Activated CD4-positive, alpha-beta memory T cell treated with anti-CD3 and anti-CD28 coated beads for 36 hours (primary cell): ENCODE measurements around the gene ZDHHC12. TPM values are rescaled to one million over a fixed set of nuclear protein-coding genes. Genes with fewer than 3 reads are reported as not detected.

Source experiments
- CTCF ChIA-PET: fragments of 350-600 bp; sonication (Branson Sonifier 250); formaldehyde crosslinking; loops from one replicate; lab custom pipeline; 2021; ENCODE audit warnings: antibody characterized with exemption, inconsistent platforms; lab: Charles Lee
- POLR2A ChIA-PET: fragments of 350-600 bp; sonication (Branson Sonifier 250); formaldehyde crosslinking; loops from one replicate; lab custom pipeline; 2021; ENCODE audit warnings: antibody characterized with exemption; lab: Charles Lee
- DNase-seq: peaks from one replicate; pipeline ENCODE4 v3.0.0-alpha.2; 2020
- H3K27ac Mint-ChIP-seq: one replicate; pipeline ENCODE4 v1.8.0; 2021; ENCODE audit warnings: mixed read lengths
- H3K27me3 Mint-ChIP-seq: one replicate; pipeline ENCODE4 v1.8.0; 2021; ENCODE audit warnings: mixed read lengths
- H3K36me3 Mint-ChIP-seq: one replicate; pipeline ENCODE4 v1.8.0; 2021; ENCODE audit warnings: mixed read lengths
- H3K4me1 Mint-ChIP-seq: one replicate; pipeline ENCODE4 v1.8.0; 2021; ENCODE audit warnings: low read depth, mixed read lengths
- H3K4me3 Mint-ChIP-seq: one replicate; pipeline ENCODE4 v1.8.0; 2021; ENCODE audit warnings: mild to moderate bottlenecking, mixed read lengths
- H3K9me3 Mint-ChIP-seq: one replicate; pipeline ENCODE4 v1.8.0; 2021; ENCODE audit warnings: mixed read lengths
- intact Hi-C: fragments of 100-400 bp; cut with micrococcal nuclease; formaldehyde crosslinking; loops from one replicate; pipeline ENCODE4 v1.15.1; 2023
- total RNA-seq, 2 experiments: library from RNA; stranded (reverse); gene quantifications; one replicate each; pipeline ENCODE4 v1.2.3, GENCODE V29; 2021

ZDHHC12 gene
- total RNA-seq, 2 experiments from 2014 or later, result 65.8 to 68.7 TPM

DNA sequence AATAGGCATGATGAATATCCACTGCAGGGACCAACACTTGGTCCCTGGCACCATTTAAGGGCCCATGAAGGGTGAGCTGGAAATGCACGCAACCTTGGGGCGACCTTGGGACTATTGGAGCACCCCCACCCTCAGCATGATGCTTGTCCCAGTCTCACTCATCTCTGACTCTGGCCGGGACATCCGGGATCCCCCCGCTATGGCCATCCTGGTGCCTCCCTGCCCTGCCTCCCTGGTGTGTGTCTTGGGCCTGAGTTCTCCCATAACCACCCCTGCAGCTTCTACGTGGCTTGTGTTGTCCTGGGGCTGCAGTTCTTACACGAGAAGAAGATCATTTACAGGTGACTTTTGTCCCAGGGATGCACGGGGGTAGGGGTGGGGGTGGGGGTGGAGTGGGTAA lies 5.9 kb downstream of the ZDHHC12 start:
- no peaks in the 10 kb centered on the region for H3K27me3 Mint-ChIP-seq
- POLR2A ChIA-PET, result interaction anchor here (0.6 kb wide), 1 partner anchor 106 kb away, joined by 4 read pairs; no protein-coding TSS in a partner anchor
- peaks cover 9% of the 10 kb centered on the region for H3K4me1 Mint-ChIP-seq
- H3K9me3 Mint-ChIP-seq, result no peaks in the 10 kb centered on the region
- H3K36me3 Mint-ChIP-seq, result peaks cover 8% of the 10 kb centered on the region
- CTCF ChIA-PET, result interaction anchor here (0.8 kb wide), 1 partner anchor 16 kb away, joined by 3 read pairs; the partner anchor contains the start of gene PKN3
- no peak overlapping the region for H3K27ac Mint-ChIP-seq
- intact Hi-C loops, result no loop called here
- no peak for DNase-seq
- no peak overlapping the region for H3K4me3 Mint-ChIP-seq

DNA sequence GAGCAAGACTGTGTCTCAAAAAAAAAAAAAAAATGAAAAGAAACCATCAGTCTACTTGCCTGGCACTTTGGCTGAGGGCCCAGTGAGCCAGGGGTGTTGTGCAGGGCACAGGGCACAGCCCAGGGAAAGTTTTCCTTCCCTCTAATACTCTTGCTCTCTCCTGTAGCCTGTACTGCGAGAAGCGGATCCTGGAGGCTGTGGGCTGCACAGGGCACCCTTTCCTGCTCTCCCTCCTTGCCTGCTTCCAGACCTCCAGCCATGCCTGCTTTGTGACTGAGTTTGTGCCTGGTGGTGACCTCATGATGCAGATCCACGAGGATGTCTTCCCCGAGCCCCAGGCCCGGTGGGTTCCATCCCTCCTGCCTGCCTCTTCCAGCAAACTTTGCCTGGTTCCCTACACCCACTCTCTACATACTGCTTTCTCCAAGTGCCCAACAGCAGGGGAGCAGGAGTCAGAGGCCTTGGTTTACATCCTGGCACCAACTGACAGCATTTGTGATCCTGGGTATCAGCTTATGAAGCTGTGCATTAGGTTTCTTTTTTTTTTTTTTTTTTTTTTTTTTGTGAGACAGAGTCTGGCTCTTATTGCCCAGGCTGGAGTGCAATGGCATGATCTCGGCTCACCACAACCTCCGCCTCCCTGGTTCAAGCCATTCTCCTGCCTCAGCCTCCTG lies 7.2 kb downstream of the ZDHHC12 start:
- no peaks in the 10 kb centered on the region for H3K27me3 Mint-ChIP-seq
- no peaks in the 10 kb centered on the region for H3K4me1 Mint-ChIP-seq
- intact Hi-C loops, result no loop called here
- peaks cover 8% of the 10 kb centered on the region for H3K36me3 Mint-ChIP-seq
- no peak overlapping the region for H3K27ac Mint-ChIP-seq
- no peak overlapping the region for H3K4me3 Mint-ChIP-seq
- no peak for DNase-seq
- no peaks in the 10 kb centered on the region for H3K9me3 Mint-ChIP-seq
- ChIA-PET CTCF (interaction anchor here (0.7 to 1.6 kb wide), 2 partner anchors 14 to 101 kb away, joined by 3 read pairs; partner anchors contain the start of genes ENDOG and PKN3), POLR2A (no interaction called here)

GRCh38 chr9:128715436-128715750 lies 8.5 kb downstream of the ZDHHC12 start:
- H3K27ac Mint-ChIP-seq, result no peak overlapping the region

GRCh38 chr9:128714586-128715435 lies 9.1 kb downstream of the ZDHHC12 start:
- ChIA-PET POLR2A (no interaction called here), CTCF (interaction anchor here (1.6 kb wide), 1 partner anchor 13 kb away, joined by 3 read pairs; the partner anchor contains the start of gene PKN3)
- Mint-ChIP-seq H3K4me3 (no peak overlapping the region), H3K9me3 (no peaks in the 10 kb centered on the region), H3K36me3 (peaks cover 2% of the 10 kb centered on the region), H3K27ac (no peak overlapping the region), H3K4me1 (no peaks in the 10 kb centered on the region), H3K27me3 (no peaks in the 10 kb centered on the region)
- intact Hi-C loops, result no loop called here
- no peak for DNase-seq

More at GRCh38 chr9:128715436-128715750, 8.5 kb downstream of the ZDHHC12 start:
- Mint-ChIP-seq H3K27me3 (no peaks in the 10 kb centered on the region), H3K4me1 (no peaks in the 10 kb centered on the region), H3K9me3 (no peaks in the 10 kb centered on the region), H3K36me3 (peaks cover 4% of the 10 kb centered on the region), H3K4me3 (no peak overlapping the region)
- ChIA-PET CTCF (interaction anchor here (1.6 kb wide), 1 partner anchor 13 kb away, joined by 3 read pairs; the partner anchor contains the start of gene PKN3), POLR2A (no interaction called here)
- DNase-seq, result no peak
- intact Hi-C loops, result no loop called here

DNA sequence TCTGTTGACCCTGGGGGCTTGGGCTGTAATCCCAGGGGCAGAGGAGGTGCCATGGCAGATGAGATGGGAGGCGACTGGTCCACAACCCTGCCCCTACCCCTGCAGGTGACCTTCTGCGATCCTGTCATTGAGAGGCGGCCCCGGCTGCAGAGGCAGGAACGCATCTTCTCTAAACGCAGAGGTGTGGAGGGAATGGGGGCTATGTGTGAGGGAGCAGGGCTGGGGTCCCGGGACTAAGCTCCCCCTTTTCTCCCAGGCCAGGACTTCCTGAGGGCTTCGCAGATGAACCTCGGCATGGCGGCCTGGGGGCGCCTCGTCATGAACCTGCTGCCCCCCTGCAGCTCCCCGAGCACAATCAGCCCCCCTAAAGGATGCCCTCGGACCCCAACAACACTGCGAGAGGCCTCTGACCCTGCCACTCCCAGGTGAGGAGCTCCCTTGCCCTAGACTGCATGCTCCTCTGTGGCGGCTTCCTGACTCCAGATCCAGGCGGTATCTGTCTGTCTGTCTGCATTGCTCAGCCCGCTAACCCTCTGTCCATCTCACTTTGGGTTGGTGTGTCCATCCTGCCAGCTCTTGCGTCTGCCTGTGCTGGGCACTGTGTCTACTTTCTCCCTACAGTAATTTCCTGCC lies 9.9 kb downstream of the ZDHHC12 start:
- H3K27me3 Mint-ChIP-seq, result no peaks in the 10 kb centered on the region
- ChIA-PET POLR2A (interaction anchor here (0.7 kb wide), 1 partner anchor 10 kb away, joined by 3 read pairs; the partner anchor contains the start of gene ZDHHC12), CTCF (no interaction called here)
- H3K9me3 Mint-ChIP-seq, result no peaks in the 10 kb centered on the region
- no peaks in the 10 kb centered on the region for H3K36me3 Mint-ChIP-seq
- no peak for DNase-seq
- H3K4me3 Mint-ChIP-seq, result no peak overlapping the region
- H3K4me1 Mint-ChIP-seq, result no peaks in the 10 kb centered on the region
- no peak overlapping the region for H3K27ac Mint-ChIP-seq
- intact Hi-C loops, result no loop called here

DNA sequence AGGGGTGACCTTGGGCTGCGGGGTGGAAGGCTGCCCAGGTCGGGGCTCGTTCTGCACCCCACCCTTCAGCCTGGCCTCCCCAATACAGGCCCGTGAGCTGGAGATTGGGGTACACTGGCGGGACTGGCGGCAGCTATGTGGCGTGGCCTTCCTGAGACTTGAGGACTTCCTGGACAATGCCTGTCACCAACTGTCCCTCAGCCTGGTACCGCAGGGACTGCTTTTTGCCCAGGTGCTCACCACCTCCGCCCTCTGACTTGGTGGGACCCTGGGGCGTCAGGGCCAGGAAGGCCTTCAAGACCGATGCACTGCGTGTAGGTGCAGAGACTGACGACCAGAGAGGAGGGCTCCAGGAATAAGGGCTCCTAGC lies 10.5 kb downstream of the ZDHHC12 start:
- no peak overlapping the region for H3K4me3 Mint-ChIP-seq
- H3K27me3 Mint-ChIP-seq, result no peaks in the 10 kb centered on the region
- no peaks in the 10 kb centered on the region for H3K36me3 Mint-ChIP-seq
- intact Hi-C loops, result no loop called here
- ChIA-PET POLR2A (interaction anchor here (0.7 kb wide), 1 partner anchor 10 kb away, joined by 3 read pairs; the partner anchor contains the start of gene ZDHHC12), CTCF (interaction anchor here (1.2 kb wide), 1 partner anchor 11 kb away, joined by 3 read pairs; the partner anchor contains the start of gene PKN3)
- no peaks in the 10 kb centered on the region for H3K4me1 Mint-ChIP-seq
- no peak for DNase-seq
- no peaks in the 10 kb centered on the region for H3K9me3 Mint-ChIP-seq
- H3K27ac Mint-ChIP-seq, result no peak overlapping the region

- Mint-ChIP-seq H3K27ac (no peak overlapping the region), H3K4me3 (no peak overlapping the region), H3K27me3 (no peaks in the 10 kb centered on the region), H3K4me1 (no peaks in the 10 kb centered on the region), H3K36me3 (no peaks in the 10 kb centered on the region), H3K9me3 (no peaks in the 10 kb centered on the region)
- ChIA-PET POLR2A (interaction anchor here (0.5 kb wide), 1 partner anchor 195 kb away, joined by 4 read pairs; no protein-coding TSS in a partner anchor), CTCF (interaction anchor here (1.2 kb wide), 1 partner anchor 11 kb away, joined by 3 read pairs; the partner anchor contains the start of gene PKN3)
- DNase-seq, result no peak
- intact Hi-C loops, result no loop called here
Observed at GRCh38 chr9:128712451-128713410, 11.2 kb downstream of the ZDHHC12 start.

GRCh38 chr9:128707446-128707845 lies 16.5 kb downstream of the ZDHHC12 start:
- H3K27ac Mint-ChIP-seq, result no peak overlapping the region
- intact Hi-C loops, result no loop called here
- no peaks in the 10 kb centered on the region for H3K27me3 Mint-ChIP-seq
- H3K36me3 Mint-ChIP-seq, result no peaks in the 10 kb centered on the region
- DNase-seq, result no peak
- H3K4me3 Mint-ChIP-seq, result no peak overlapping the region
- no peaks in the 10 kb centered on the region for H3K9me3 Mint-ChIP-seq
- peaks cover 5% of the 10 kb centered on the region for H3K4me1 Mint-ChIP-seq
- ChIA-PET POLR2A (interaction anchor here (1.7 kb wide), 2 partner anchors 10 to 15 kb away, joined by 5 to 6 read pairs; no protein-coding TSS in a partner anchor), CTCF (no interaction called here)

DNA sequence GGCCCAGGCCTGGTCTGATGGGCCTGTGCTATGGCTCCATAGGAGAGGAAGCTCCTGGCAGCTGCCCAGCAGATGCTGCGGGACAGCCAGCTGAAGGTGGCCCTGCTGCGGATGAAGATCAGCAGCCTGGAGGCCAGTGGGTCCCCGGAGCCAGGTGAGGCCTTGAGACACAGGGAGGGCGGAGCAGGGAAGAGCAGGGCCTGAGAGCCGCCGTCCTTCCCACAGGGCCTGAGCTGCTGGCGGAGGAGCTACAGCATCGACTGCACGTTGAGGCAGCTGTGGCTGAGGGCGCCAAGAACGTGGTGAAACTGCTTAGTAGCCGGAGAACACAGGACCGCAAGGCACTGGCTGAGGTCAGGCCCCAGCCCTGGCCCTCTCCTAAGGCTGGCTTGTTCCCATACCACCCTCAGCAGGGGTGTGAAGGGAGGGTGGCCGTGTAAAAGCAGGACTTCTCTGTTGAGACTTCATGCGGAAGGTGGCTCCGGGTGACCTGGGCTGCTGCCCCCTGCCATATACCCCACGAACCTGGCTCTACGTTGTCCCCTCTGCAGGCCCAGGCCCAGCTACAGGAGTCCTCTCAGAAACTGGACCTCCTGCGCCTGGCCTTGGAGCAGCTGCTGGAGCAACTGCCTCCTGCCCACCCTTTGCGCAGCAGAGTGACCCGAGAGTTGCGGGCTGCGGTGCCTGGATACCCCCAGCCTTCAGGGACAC lies 17.1 kb downstream of the ZDHHC12 start:
- ChIA-PET CTCF (interaction anchor here (0.9 kb wide), 1 partner anchor 60 kb away, joined by 5 read pairs; no protein-coding TSS in a partner anchor), POLR2A (interaction anchor here (1.7 kb wide), 2 partner anchors 9 to 16 kb away, joined by 5 to 6 read pairs; no protein-coding TSS in a partner anchor)
- H3K27ac Mint-ChIP-seq, result no peak overlapping the region

DNA sequence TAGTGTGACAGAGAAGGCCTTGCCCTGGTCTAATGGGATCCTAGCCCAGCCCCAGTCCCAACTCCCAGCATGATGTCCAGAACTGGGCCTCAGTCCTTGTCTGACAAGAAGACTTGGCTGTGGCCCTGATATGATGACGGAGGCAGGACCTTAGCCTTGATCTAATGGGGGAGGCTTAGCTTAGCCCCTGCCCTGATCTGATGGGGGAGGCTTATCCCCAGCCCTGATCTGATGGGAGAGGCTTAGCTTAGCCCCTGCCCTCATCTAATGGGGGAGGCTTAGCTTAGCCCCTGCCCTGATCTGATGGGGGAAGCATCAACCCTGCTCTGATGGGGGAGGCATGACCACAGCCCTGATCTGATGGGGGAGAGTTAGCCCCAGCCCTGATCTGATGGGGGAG lies 17.9 kb downstream of the ZDHHC12 start:
- CTCF ChIA-PET, result interaction anchor here (0.9 kb wide), 1 partner anchor 60 kb away, joined by 5 read pairs; no protein-coding TSS in a partner anchor

More for the DNA sequence above, 17.1 kb downstream of the ZDHHC12 start:
- H3K4me1 Mint-ChIP-seq, result peaks cover 7% of the 10 kb centered on the region
- H3K27me3 Mint-ChIP-seq, result no peaks in the 10 kb centered on the region
- no peaks in the 10 kb centered on the region for H3K9me3 Mint-ChIP-seq
- H3K4me3 Mint-ChIP-seq, result no peak overlapping the region
- intact Hi-C loops, result no loop called here
- DNase-seq, result no peak
- H3K36me3 Mint-ChIP-seq, result no peaks in the 10 kb centered on the region

More for the DNA sequence above, 17.9 kb downstream of the ZDHHC12 start:
- H3K4me1 Mint-ChIP-seq, result peaks cover 12% of the 10 kb centered on the region
- no peak overlapping the region for H3K27ac Mint-ChIP-seq
- no peak overlapping the region for H3K4me3 Mint-ChIP-seq
- no peaks in the 10 kb centered on the region for H3K27me3 Mint-ChIP-seq
- POLR2A ChIA-PET, result interaction anchor here (1.7 kb wide), 1 partner anchor 9 kb away, joined by 6 read pairs; no protein-coding TSS in a partner anchor
- H3K9me3 Mint-ChIP-seq, result no peaks in the 10 kb centered on the region
- no peak for DNase-seq
- intact Hi-C loops, result no loop called here
- no peaks in the 10 kb centered on the region for H3K36me3 Mint-ChIP-seq
